ENCODE data around the gene MN1.

- no peak for TF ChIP-seq CTCF (IDR thresholded peaks at IDR 0.05)
- no peak for TF ChIP-seq EZH2 (IDR thresholded peaks at IDR 0.05; ENCODE audit: borderline replicate concordance, insufficient read depth, low read depth, low read length, poor library complexity, severe bottlenecking)
Observed at GRCh38 chr22:27805841-27806240, 4.3 kb upstream of the MN1 start.
